Myocyte (in vitro differentiated cells): Measurements from ENCODE around the gene SP8. TPM values are rescaled to one million over a fixed set of nuclear protein-coding genes. Genes with fewer than 3 reads are reported as not detected.
"Not testable (repeated sequence)": the region's sequence is repeated elsewhere in the genome, so short reads cannot be mapped to it uniquely, and the experiment has no call there.

Experiments
- DNase-seq: peaks from one replicate; pipeline ENCODE4 v3.0.0-alpha.2; 2012; ENCODE audit warnings: low read depth
- polyA plus RNA-seq: library from polyadenylated mRNA; unstranded; fragments of >200 nt; gene quantifications from one replicate; pipeline ENCODE4 v1.2.1, GENCODE V29; 2012; ENCODE audit warnings: missing spikeins
- total RNA-seq: library from RNA; depleted of rRNA; stranded (reverse); fragments of >200 nt; gene quantifications from 2 replicates; pipeline ENCODE4 v1.2.3, GENCODE V29; 2014

The SP8 gene
- total RNA-seq, result not detected in 2 replicates
- polyA plus RNA-seq, result not detected

GRCh38 chr7:20786779-20787659 lies at the start of gene SP8:
SP8 (minus strand) TSS chr7:20786886; CDS start chr7:20786798, 88 bp downstream.
- no peak for DNase-seq

- DNase-seq, result not testable (repeated sequence)
Observed at GRCh38 chr7:20836424-20836823, 49.7 kb upstream of the SP8 start.

GRCh38 chr7:20835111-20835750 lies 48.5 kb upstream of the SP8 start:
- no peak for DNase-seq

- no peak for DNase-seq
Observed at GRCh38 chr7:20834656-20835055, 48.0 kb upstream of the SP8 start.

DNA sequence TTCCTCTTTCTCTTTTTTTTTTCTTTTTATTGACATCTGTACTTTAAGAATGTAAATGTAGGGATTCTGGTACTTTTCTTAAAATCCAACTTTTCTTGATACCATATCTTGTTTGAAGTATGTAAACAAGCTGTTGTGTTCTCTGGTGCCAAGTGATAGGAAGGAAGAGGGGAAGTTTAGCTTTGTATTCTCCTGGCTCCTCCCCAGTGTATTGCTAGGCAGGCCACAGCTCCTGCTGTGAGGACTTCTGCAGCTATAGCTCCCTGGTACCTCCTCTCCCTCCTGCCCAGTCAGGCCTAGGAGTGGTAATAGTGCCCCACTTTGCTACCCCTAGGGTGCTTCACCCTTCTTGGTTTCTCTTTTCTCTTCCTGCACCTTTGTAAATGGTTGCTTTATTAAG lies 45.3 kb upstream of the SP8 start:
- DNase-seq, result no peak

DNA sequence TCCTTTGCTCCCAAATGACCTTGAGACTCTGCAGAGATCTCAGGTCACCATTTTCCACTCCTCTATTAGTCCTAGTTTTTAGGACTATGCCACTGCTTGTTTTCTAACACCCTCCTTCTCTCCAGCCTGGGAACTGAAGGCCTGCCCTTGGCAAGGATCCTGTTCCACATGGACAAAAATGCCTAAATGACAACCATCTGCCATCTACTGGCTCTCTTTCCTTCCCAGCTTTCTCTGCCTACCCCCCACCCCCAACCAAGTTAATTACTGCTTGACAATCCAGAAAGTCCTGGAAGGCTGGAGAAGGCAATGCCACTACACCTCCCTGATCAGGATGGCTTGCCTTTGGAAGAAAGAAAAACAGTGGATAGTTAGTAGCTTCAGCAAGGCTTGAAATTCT lies 44.8 kb upstream of the SP8 start:
- DNase-seq, result no peak

- DNase-seq, result no peak
Observed at GRCh38 chr7:20828947-20829346, 42.3 kb upstream of the SP8 start.

DNA sequence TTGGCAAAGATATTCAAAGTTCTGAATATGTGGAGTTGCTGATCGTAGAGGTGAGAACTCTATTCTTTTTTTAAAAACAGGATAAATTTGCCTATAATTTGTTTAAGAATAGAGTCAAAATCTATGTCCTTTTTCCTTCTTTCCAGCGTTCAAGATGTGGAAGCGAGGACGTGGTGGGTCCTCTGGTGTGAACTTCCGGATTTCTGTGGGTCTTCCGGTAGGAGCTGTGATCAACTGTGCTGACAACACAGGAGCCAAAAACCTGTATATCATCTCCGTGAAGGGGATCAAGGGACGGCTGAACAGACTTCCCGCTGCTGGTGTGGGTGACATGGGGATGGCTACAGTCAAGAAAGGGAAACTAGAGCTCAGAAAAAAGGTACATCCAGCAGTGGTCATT lies 40.5 kb upstream of the SP8 start:
- no peak for DNase-seq

DNA sequence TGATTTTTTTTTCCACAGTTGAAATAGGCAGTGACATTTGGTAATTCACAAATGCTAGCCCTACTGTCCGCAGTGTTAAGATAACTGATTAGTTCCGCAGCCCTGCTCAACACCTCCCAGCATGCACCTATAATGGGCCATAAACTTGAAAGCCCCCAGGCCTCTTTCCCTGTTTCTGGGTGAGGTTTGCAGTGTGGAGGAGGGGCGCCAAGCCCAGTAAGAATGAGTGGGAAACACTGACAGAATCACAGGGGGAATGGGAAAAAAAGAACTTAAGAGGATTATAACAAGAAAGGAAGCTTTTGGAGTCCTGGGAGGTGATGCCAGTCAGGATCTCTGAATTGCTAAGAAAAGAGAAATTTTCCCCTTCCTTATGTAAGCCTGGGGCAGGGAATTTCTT lies 39.6 kb upstream of the SP8 start:
- no peak for DNase-seq

DNA sequence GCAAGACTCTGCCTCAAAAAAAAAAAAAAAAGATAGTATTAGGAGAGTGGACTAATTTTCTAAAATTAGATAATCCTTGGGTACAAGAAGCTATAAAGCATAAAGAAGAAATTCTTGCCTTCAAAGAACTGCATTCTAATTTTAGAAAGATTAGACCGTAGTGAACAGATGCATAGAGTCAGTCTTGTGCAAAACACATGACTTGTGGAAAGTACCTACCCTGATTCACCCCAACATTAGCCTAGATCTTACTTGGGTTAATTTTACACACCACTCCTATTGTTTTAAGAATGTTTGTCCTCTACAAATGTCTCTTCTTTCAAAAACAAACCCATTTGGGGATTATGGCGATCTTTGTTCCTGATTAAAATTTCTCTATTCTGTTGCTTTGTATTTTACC lies 38.9 kb upstream of the SP8 start:
- no peak for DNase-seq

DNA sequence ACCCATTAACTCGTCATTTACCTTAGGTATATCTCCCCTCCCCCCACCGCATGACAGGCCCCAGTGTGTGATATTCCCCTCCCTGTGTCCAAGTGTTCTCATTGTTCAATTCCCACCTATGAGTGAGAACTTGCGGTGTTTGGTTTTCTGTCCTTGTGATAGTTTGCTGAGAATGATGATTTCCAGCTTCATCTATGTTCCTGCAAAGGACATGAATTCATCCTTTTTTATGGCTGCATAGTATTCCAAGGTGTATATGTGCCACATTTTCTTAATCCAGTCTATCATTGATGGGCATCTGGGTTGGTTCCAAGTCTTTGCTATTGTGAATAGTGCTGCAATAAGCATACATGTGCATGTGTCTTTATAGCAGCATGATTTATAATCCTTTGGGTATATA lies 34.7 kb upstream of the SP8 start:
- not testable (repeated sequence) for DNase-seq

- no peak for DNase-seq
Observed at GRCh38 chr7:20816372-20816959, 29.8 kb upstream of the SP8 start.

- DNase-seq, result no peak
Observed at GRCh38 chr7:20804345-20804744, 17.7 kb upstream of the SP8 start.

DNA sequence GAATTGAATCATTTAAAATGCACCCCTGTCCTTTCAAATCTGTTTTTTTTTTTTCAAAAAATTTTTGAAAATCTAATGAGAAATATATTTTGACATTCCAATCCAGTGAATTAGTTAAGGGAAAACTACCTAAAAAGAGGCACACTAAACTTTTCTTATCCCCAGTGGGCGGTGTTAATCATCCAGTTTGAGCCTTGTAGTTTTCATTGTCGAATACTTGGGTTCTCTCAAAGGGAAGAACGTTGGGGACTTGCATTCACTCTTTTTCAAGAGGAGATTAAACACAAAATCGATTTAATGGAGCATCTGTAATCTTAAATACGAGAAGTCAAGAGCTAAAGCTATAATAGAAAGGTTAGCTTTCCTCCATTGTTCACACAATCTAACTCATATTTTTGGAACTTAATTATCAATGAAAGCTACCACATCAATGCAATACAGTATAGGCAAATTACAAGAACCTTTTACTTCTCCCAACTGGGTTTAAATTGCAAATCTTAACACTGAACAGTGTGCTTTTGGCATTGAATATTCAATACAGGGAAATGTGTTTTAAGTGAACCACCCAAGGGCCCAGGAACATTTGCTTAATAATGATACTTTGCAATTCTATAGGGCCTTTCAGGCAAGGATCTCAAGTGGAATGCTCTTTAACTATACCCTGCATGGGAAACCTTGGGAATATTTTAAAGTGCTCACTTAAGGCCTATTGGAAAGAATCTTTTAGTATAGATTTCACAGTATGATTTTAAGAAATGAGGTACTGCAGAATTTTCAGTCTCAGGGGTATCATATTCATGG lies 13.1 kb upstream of the SP8 start:
- DNase-seq, result no peak

- DNase-seq, result no peak
Observed at GRCh38 chr7:20798694-20799121, 12.0 kb upstream of the SP8 start.

DNA sequence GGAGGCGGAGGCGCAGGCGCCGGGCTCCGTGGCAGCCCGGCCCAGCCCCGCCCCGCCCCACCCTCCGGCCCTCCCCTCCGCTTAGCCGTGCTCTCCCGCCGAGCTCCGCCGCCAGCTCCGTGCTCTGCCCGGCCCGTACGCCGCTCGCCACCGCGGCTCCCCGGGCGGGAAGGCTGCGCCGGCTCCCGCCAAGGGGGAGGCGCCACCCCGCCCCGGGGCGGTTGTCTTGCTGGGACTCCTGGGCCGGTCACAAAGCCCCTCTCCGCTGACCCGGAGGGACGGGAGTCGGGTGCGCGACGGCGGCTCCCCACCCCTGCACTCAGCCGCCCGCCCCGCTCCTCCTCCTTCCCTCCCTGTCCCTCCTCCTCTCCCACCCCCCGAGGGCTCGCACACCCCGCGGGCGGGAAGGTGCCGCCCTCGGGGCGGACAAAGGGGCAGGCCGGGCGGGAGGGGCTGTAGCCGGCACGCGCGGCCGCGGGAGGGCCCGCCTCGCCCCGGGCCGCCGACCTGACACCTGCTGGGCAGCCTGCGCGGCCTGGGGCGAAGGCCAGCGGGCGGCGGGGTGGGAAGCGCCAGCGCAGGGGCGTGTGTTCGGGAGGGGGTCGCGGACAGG lies 11.5 kb upstream of the SP8 start:
- DNase-seq, result peak; percentile 40

DNA sequence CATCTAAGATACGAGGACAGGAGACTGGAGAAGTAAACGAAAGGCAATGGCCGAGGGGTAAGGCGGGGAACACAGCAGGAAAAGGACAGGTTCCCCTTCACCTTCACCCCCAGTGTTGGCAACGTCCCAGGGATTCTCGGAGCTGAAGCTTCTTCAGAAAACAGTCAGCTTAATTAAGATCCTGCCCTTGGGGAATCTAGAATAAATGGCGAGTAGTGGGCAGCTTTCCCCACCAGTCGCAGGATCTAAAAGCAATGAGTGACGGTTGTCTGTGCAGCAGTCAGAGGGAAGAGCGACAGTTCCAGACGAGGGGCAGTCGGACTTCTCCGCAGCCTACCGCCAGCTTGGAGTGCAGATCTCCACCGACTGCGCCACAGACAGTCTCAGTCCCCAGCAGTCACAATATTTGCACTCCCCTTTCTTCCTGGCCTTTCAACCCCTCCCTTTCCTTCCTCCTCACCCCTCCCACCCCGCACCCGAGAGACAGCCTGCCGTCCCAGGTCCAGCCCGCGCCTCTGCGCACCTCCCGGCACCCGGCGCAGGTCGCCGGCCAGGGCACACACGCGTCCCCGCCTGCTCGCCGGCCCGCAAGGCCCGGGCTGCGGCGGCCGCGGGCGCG lies 10.9 kb upstream of the SP8 start:
- DNase-seq, result no peak

- DNase-seq, result no peak
Observed at GRCh38 chr7:20797042-20797461, 10.4 kb upstream of the SP8 start.

GRCh38 chr7:20796500-20796899 lies 9.8 kb upstream of the SP8 start:
- DNase-seq, result no peak

DNA sequence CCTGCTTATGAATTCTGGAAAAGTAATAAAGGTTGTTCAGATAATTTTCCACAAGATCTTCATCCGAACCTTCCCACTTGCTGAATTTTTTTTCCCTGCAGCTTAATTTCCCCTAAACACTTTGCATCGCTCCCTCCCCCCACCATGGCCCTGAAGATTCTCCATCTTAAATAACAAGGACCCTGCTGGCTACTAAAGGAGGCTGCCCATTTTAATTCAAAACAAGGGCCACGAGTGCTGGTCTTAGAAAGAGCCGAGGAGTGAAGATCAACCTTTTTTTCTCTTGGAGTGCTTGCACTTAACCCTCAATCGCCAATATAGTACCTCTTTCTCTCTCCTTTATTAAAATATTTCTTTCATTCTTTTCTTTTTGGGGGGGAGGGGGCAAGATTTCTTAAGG lies 9.2 kb upstream of the SP8 start:
- no peak for DNase-seq

- DNase-seq, result no peak
Observed at GRCh38 chr7:20795361-20795760, 8.7 kb upstream of the SP8 start.
